Measurements from ENCODE around the gene MAP3K20. TPM values are rescaled to one million over a fixed set of nuclear protein-coding genes. Genes with fewer than 3 reads are reported as not detected.

The MAP3K20 gene
- total and polyA plus RNA-seq, 10 of the 15 experiments (the other 5 are each of a cell fraction or from before 2014, with no cell fraction given), result 0.04 to 5.6 (median 2.3) TPM

DNA sequence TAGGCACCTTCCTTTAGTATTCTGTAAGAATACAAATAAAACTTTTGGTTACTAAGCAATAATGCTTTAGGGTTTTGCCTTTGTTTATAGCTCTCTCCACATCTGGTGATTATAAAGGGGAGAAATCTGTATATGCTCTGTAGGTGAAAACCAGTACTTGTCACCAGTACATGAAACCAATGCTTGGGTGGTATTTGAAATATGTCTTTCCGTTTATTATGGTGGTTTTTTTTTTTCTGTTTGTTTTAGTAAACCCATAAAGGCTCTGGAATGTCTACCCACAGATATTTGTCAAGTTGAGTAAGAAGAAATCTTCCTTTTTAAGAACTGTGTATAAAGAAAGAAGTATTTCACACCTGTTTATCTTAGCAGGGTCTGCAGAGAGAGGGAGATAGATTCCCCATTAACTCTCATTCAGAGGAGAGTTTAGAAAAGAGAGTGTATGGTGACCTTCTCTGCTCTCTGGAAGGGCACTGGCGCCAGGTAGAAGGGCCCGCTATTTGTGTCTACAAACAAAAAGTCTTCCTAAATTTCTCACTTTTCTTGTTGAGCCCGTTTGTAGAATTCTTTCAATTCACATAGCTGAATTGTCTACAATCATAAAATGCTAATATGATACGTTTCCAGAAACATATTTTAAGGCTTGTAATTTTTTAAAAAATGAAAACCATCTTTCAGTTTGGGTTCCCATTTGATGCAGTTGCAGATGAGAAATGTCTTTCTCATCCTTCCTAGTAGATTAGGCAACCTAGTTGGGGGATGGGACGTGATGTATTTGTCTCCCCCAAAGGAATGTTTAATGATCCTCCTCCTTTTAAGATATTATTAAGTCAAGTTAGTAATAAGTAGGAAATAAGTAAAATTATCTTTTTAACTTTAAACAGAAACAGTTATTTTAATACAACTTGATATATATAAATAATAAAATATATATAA lies 33.9 kb downstream of the MAP3K20 start:
- H3K9me3 ChIP-seq (replicated peaks; ENCODE audit: control insufficient read depth, insufficient read depth, low read length), result no peaks in the 10 kb centered on the region; the same call in 1 of the 3 replicates
- no peak overlapping the region for H3K4me2 ChIP-seq (ENCODE audit: control insufficient read depth, insufficient read depth)
- RAD21 ChIA-PET (ENCODE audit: unreplicated experiment), result no interaction called here
- H3K27ac ChIP-seq (ENCODE audit: control insufficient read depth, insufficient read depth), result no peak overlapping the region
- H2AFZ ChIP-seq (ENCODE audit: control insufficient read depth, low read depth, low read length), result no peak overlapping the region
- H3K27me3 ChIP-seq (replicated peaks in 1 of 2; ENCODE audit: control insufficient read depth in 2 of 2, insufficient read depth in 2 of 2, low read length in 1 of 2), result no peaks in the 10 kb centered on the region
- intact Hi-C loops (cut with micrococcal nuclease; ENCODE audit: unreplicated experiment) (no loop called here), in situ Hi-C loops (cut with MboI) (no loop called here)
- WGBS (ENCODE audit: insufficient coverage, insufficient replicate concordance, low lambda C conversion rate, missing lambda C conversion rate), result 78% methylated on average over 6 of the region's 6 CpGs
- H4K20me1 ChIP-seq (ENCODE audit: control insufficient read depth, insufficient read depth), result no peaks in the 10 kb centered on the region
- ATAC-seq (no peak), DNase-seq (ENCODE audit: low read depth, low spot score) (no peak), FAIRE-seq (no peak)
- BruUV-seq (replicated peaks), result no TSS peak
- no peaks in the 10 kb centered on the region for H3K4me1 ChIP-seq (ENCODE audit: control insufficient read depth, insufficient read depth, low read length)
- TF ChIP-seq, protein P1, sequence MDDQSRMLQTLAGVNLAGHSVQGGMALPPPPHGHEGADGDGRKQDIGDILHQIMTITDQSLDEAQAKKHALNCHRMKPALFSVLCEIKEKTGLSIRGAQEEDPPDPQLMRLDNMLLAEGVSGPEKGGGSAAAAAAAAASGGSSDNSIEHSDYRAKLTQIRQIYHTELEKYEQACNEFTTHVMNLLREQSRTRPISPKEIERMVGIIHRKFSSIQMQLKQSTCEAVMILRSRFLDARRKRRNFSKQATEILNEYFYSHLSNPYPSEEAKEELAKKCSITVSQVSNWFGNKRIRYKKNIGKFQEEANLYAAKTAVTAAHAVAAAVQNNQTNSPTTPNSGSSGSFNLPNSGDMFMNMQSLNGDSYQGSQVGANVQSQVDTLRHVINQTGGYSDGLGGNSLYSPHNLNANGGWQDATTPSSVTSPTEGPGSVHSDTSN (IDR thresholded peaks at IDR 0.05; ENCODE audit: insufficient replicate concordance, low read depth, low read length), result no peak
- TF ChIP-seq TCF12 (IDR thresholded peaks at IDR 0.05; ENCODE audit: low read depth, low read length) (no peak), SREBF2 (IDR thresholded peaks at IDR 0.05; ENCODE audit: low read length) (no peak), TAF1 (IDR thresholded peaks at IDR 0.05; ENCODE audit: borderline replicate concordance, low read depth, low read length) (no peak), FOXK2 (IDR thresholded peaks at IDR 0.05) (no peak), DPF2 (IDR thresholded peaks at IDR 0.05) (no peak), SMAD1 (IDR thresholded peaks at IDR 0.05; ENCODE audit: low read depth, partially characterized antibody) (no peak)
- TF ChIP-seq, protein P2, sequence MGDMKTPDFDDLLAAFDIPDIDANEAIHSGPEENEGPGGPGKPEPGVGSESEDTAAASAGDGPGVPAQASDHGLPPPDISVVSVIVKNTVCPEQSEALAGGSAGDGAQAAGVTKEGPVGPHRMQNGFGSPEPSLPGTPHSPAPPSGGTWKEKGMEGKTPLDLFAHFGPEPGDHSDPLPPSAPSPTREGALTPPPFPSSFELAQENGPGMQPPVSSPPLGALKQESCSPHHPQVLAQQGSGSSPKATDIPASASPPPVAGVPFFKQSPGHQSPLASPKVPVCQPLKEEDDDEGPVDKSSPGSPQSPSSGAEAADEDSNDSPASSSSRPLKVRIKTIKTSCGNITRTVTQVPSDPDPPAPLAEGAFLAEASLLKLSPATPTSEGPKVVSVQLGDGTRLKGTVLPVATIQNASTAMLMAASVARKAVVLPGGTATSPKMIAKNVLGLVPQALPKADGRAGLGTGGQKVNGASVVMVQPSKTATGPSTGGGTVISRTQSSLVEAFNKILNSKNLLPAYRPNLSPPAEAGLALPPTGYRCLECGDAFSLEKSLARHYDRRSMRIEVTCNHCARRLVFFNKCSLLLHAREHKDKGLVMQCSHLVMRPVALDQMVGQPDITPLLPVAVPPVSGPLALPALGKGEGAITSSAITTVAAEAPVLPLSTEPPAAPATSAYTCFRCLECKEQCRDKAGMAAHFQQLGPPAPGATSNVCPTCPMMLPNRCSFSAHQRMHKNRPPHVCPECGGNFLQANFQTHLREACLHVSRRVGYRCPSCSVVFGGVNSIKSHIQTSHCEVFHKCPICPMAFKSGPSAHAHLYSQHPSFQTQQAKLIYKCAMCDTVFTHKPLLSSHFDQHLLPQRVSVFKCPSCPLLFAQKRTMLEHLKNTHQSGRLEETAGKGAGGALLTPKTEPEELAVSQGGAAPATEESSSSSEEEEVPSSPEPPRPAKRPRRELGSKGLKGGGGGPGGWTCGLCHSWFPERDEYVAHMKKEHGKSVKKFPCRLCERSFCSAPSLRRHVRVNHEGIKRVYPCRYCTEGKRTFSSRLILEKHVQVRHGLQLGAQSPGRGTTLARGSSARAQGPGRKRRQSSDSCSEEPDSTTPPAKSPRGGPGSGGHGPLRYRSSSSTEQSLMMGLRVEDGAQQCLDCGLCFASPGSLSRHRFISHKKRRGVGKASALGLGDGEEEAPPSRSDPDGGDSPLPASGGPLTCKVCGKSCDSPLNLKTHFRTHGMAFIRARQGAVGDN (IDR thresholded peaks at IDR 0.05), result no peak
- TF ChIP-seq, protein P3, sequence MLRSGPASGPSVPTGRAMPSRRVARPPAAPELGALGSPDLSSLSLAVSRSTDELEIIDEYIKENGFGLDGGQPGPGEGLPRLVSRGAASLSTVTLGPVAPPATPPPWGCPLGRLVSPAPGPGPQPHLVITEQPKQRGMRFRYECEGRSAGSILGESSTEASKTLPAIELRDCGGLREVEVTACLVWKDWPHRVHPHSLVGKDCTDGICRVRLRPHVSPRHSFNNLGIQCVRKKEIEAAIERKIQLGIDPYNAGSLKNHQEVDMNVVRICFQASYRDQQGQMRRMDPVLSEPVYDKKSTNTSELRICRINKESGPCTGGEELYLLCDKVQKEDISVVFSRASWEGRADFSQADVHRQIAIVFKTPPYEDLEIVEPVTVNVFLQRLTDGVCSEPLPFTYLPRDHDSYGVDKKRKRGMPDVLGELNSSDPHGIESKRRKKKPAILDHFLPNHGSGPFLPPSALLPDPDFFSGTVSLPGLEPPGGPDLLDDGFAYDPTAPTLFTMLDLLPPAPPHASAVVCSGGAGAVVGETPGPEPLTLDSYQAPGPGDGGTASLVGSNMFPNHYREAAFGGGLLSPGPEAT (IDR thresholded peaks at IDR 0.05; ENCODE audit: low read depth), result no peak
- POLR2A ChIA-PET, result no interaction called here
- CTCF ChIA-PET, result interaction anchor here (1.3 kb wide), 1 partner anchor 13 kb away, joined by 4 read pairs; no protein-coding TSS in a partner anchor
- no peak overlapping the region for H3K9ac ChIP-seq (ENCODE audit: control insufficient read depth, insufficient read depth, low read length)
- SMC1A ChIA-PET (ENCODE audit: uncharacterized antibody, unreplicated experiment), result no interaction called here
- no peaks in the 10 kb centered on the region for H3K36me3 ChIP-seq (ENCODE audit: control insufficient read depth in 2 of 2, insufficient read depth in 2 of 2, low read length in 1 of 2)
- H3K4me3 ChIP-seq, result no peak overlapping the region
- H3K79me2 ChIP-seq (ENCODE audit: control insufficient read depth, insufficient read depth, low read length), result no peaks in the 10 kb centered on the region
